OCI-LY1 (cell line): ENCODE data around the gene MBLAC2.

ENCODE experiments used
- H2AFZ ChIP-seq: fragments of 200-600 bp; sonication (generic), shearing (Covaris generic); 2 replicates; pipeline ENCODE4 v1.6.0; 2014; ENCODE audit warnings: antibody characterized with exemption, mild to moderate bottlenecking, low read length
- H3F3A ChIP-seq: fragments of 200-600 bp; sonication (generic), shearing (Covaris generic); 2 replicates; pipeline ENCODE4 v1.6.0; 2014; ENCODE audit warnings: mild to moderate bottlenecking, antibody characterized with exemption, low read length, moderate library complexity; ENCODE audit not compliant: insufficient read depth
- H3K27ac ChIP-seq: fragments of 200-600 bp; sonication (generic); 2 replicates; pipeline ENCODE4 v1.5.1; 2014; ENCODE audit warnings: low read length, mixed run types, mild to moderate bottlenecking, low read depth; ENCODE audit not compliant: poor library complexity, severe bottlenecking
- H3K27me3 ChIP-seq: fragments of 200-600 bp; sonication (generic); 2 replicates; pipeline ENCODE4 v1.6.0; 2014; ENCODE audit warnings: antibody characterized with exemption, mild to moderate bottlenecking, low read length, moderate library complexity; ENCODE audit not compliant: insufficient read depth
- H3K36me3 ChIP-seq: fragments of 200-600 bp; sonication (generic); 2 replicates; pipeline ENCODE4 v1.6.1; 2014; ENCODE audit warnings: mild to moderate bottlenecking, antibody characterized with exemption, low read length, moderate library complexity, mixed read lengths; ENCODE audit not compliant: insufficient read depth
- H3K4me1 ChIP-seq: fragments of 200-600 bp; sonication (generic); 2 replicates; pipeline ENCODE4 v1.5.1; 2014; ENCODE audit warnings: mild to moderate bottlenecking, low read length, moderate library complexity; ENCODE audit not compliant: insufficient read depth, severe bottlenecking
- H3K4me2 ChIP-seq: fragments of 200-600 bp; sonication (generic), shearing (Covaris generic); 2 replicates; pipeline ENCODE4 v1.6.1; 2014; ENCODE audit warnings: low read length
- H3K4me3 ChIP-seq: fragments of 200-600 bp; sonication (generic); 2 replicates; pipeline ENCODE4 v1.5.1; 2014; ENCODE audit warnings: low read length, low read depth, mild to moderate bottlenecking, mixed read lengths; ENCODE audit not compliant: poor library complexity, severe bottlenecking
- H3K79me2 ChIP-seq: fragments of 200-600 bp; shearing (Covaris generic); 2 replicates; pipeline ENCODE4 v1.6.1; 2016; ENCODE audit warnings: mixed run types, low read length, mixed read lengths; ENCODE audit not compliant: insufficient read depth
- H3K9ac ChIP-seq: fragments of 200-600 bp; sonication (generic), shearing (Covaris generic); 2 replicates; pipeline ENCODE4 v1.6.1; 2014; ENCODE audit warnings: mild to moderate bottlenecking, low read length, mixed read lengths
- H3K9me2 ChIP-seq: fragments of 200-600 bp; sonication (generic), shearing (Covaris generic); 2 replicates; pipeline ENCODE4 v1.6.1; 2014; ENCODE audit warnings: low read depth, mild to moderate bottlenecking, low read length, mixed read lengths
- H3K9me3 ChIP-seq: fragments of 200-600 bp; shearing (Covaris generic); 2 replicates; pipeline ENCODE4 v1.6.1; 2014; ENCODE audit warnings: low read length, mixed read lengths
- H4K20me1 ChIP-seq: fragments of 200-600 bp; sonication (generic), shearing (Covaris generic); 2 replicates; pipeline ENCODE4 v1.6.0; 2016; ENCODE audit warnings: mild to moderate bottlenecking, low read length; ENCODE audit not compliant: insufficient read depth
- CTCF ChIP-seq: fragments of 200-600 bp; sonication (generic), shearing (Covaris generic); IDR thresholded peaks from 2 replicates; pipeline ENCODE4 v1.5.1; 2017; ENCODE audit warnings: mild to moderate bottlenecking, antibody characterized with exemption, low read length, moderate library complexity, mixed read lengths
- EZH2 ChIP-seq: fragments of 200-600 bp; sonication (generic), shearing (Covaris generic); IDR thresholded peaks from 2 replicates; pipeline ENCODE4 v1.8.0; 2017; ENCODE audit warnings: borderline replicate concordance, mixed run types, mild to moderate bottlenecking, antibody characterized with exemption, low read length, moderate library complexity, mixed read lengths

MBLAC2 gene

DNA sequence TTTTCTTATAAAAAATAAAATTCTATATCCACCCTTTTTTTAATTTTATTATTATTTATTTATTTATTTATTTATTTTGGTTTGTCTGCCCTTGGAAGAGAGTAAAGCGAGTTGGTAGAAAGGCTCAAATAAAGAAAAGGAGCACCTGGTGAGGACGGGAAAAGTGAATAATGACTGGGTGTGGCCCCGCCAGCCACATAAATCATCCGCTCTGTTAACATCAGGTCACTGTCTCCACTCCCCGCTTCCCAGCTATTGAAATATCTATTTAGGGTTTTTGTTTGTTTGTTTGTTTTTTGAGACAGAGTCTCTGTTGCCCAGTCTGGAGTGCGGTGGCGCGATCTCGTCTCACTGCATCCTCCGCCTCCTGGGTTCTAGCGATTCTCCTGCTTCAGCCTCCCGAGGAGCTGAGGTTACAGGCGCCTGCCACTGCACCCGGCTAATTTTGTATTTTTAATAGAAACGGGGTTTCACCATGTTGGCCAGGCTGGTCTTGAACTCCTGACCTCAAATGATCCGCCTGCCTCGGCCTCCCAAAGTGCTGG lies 937 bp upstream of the MBLAC2 start:
- Histone ChIP-seq H3K27ac (peak overlapping the region; percentile 53), H2AFZ (no peak overlapping the region; the same call in 1 of the 2 replicates), H3K9me3 (no peaks in the 10 kb centered on the region), H3K4me2 (peak overlapping the region; percentile 100), H3K9ac (peak overlapping the region; percentile 65), H3K4me3 (peak overlapping the region; percentile 65), H3K79me2 (peaks cover 8% of the 10 kb centered on the region; the same call in 1 of the 2 replicates), H4K20me1 (no peaks in the 10 kb centered on the region), H3K36me3 (peaks cover 10% of the 10 kb centered on the region), H3K9me2 (no peaks in the 10 kb centered on the region), H3K4me1 (peaks cover 39% of the 10 kb centered on the region), H3K27me3 (no peaks in the 10 kb centered on the region), H3F3A (no peaks in the 10 kb centered on the region)
- TF ChIP-seq EZH2 (no peak), CTCF (no peak)

- peaks cover 16% of the 10 kb centered on the region for H3K36me3 ChIP-seq
- no peaks in the 10 kb centered on the region for H3K9me3 ChIP-seq
- no peaks in the 10 kb centered on the region for H3K27me3 ChIP-seq
- no peak overlapping the region for H2AFZ ChIP-seq
- H3F3A ChIP-seq = no peaks in the 10 kb centered on the region
- peaks cover 39% of the 10 kb centered on the region for H3K4me1 ChIP-seq
- peak overlapping the region; percentile 65 for H3K4me3 ChIP-seq
- H3K9ac ChIP-seq = peak overlapping the region; percentile 65
- H3K27ac ChIP-seq = peak overlapping the region; percentile 41
- H3K4me2 ChIP-seq = peak overlapping the region; percentile 100
- H3K9me2 ChIP-seq = no peaks in the 10 kb centered on the region
- H3K79me2 ChIP-seq = peaks cover 8% of the 10 kb centered on the region; the same call in 1 of the 2 replicates
- H4K20me1 ChIP-seq = no peaks in the 10 kb centered on the region
- TF ChIP-seq CTCF = no peak
- no peak for TF ChIP-seq EZH2
Measured at GRCh38 chr5:90473396-90474234, 956 bp downstream of the MBLAC2 start.

GRCh38 chr5:90472783-90473395 lies 1.7 kb downstream of the MBLAC2 start:
- Histone ChIP-seq H3K79me2 (peaks cover 8% of the 10 kb centered on the region; the same call in 1 of the 2 replicates), H3K4me2 (peak overlapping the region; percentile 100), H3K27ac (no peak overlapping the region), H3K36me3 (peaks cover 15% of the 10 kb centered on the region), H3F3A (no peaks in the 10 kb centered on the region), H3K9ac (peak overlapping the region; percentile 65), H2AFZ (no peak overlapping the region), H3K4me1 (peaks cover 39% of the 10 kb centered on the region), H3K9me2 (no peaks in the 10 kb centered on the region), H3K9me3 (no peaks in the 10 kb centered on the region), H3K27me3 (no peaks in the 10 kb centered on the region), H3K4me3 (peak overlapping the region; percentile 65), H4K20me1 (no peaks in the 10 kb centered on the region)
- TF ChIP-seq EZH2 (no peak), CTCF (no peak)
